GM19351 (cell line): ENCODE results near the gene SOX6.
"Not testable (repeated sequence)": the region's sequence is repeated elsewhere in the genome, so short reads cannot be mapped to it uniquely, and the experiment has no call there.

Experiments
- ATAC-seq: cut with Tn5 transposase; IDR thresholded peaks from one replicate; pipeline ENCODE4 v1.9.1; 2021; ENCODE audit warnings: mild to moderate bottlenecking, moderate library complexity; ENCODE audit not compliant: unreplicated experiment

SOX6 gene

GRCh38 chr11:16110886-16111285, 245.5 kb downstream of the SOX6 start:
- ATAC-seq: no peak

GRCh38 chr11:16099343-16099900, 256.9 kb downstream of the SOX6 start:
- no peak for ATAC-seq

- no peak for ATAC-seq
Observed at GRCh38 chr11:16098526-16099205, 257.7 kb downstream of the SOX6 start.

DNA sequence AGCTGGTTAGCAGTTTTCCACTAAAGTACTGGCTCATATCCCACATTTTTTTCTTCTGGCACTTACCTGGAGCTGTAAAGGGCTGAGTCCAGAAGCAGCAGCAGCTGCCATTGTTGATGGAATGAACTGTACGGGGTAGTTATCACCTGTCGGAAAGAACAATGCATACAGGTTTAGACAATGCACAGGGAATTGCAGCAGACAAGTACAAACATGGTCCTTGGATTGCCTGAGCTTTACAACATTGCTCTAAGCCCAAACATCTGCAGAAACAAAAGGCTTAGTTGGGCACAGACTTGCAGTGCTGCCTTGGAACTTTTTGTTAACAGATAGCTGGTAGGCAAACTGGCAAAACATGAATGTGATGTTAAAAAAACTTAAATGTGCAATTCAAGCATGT, 258.8 kb downstream of the SOX6 start:
- no peak for ATAC-seq

DNA sequence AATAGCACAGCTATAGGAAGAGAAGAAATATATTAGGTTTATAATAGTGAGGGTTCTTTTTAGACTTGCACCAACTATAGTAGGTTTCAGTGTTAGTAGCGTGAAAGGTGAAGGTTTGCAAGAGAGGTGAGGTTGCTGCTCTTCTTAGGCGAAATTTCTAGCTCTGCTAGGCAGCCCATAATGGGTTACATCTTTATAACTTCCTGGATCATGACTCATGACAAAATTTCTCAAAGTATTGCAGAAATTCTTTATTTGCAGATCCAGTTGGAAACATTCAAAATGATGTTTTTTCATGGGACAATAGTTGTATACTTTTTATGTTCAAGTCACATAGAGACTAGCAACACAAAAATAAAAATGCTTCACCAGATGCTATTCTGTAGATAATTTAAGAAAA, 260.0 kb downstream of the SOX6 start:
- ATAC-seq: no peak

DNA sequence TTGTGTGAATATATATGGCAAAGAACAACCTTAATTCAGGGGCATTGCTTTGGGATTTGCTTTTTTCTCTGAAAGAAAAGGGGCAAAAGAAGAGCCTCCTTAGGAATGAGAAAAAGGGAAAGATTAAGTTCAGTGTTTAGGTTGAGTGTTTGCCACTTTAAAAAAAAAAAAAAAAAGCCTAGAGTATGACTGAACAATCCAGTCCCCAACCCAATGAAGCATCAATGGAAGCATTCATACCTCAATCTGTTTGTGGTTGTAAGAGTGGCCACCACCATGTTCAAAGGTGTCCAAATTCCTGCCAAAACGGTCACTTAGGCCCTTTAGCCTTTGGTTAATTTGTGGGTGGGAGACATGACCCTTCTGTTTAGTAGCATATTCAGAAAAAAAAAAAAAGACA, 260.6 kb downstream of the SOX6 start:
- no peak for ATAC-seq

- no peak for ATAC-seq
Observed at GRCh38 chr11:16093889-16094653, 262.3 kb downstream of the SOX6 start.

- ATAC-seq: no peak
Observed at GRCh38 chr11:16091862-16092261, 264.5 kb downstream of the SOX6 start.

DNA sequence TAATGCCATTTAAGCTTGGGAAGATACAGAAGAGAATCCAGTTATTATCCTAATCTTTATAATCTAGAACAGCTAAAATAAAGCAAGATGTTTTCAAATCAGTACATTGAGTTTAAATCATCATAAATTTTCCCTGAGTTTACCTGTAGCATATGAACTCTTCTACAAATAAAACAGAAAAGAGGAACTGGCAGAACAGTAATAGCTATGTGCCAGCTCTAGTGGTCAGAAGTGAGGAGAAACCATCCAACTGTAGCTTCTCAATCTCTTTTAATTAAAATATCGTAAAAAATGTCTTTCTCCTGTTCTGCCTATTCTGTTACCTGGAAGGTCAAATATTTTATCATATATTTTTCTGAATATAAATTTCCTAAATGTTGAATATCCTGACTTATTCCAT, 266.9 kb downstream of the SOX6 start:
- no peak for ATAC-seq

DNA sequence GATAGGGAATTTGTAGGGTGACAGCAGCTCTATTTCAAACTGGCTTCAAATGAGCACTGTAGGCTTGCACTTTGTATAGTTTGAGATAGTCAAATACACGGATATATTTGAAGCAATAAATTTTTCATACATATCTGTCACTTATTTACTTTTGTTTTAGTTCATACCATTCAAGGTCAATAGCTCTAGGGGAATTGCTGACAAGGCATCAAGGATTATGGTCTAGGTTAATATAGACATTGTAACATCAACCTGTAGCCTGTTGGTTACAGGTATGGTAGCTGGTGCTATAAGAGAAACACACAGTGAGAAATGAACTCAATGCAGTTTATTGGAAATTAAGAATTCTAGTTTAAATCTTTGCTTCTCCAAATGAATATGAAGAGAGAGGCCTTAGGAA, 267.6 kb downstream of the SOX6 start:
- no peak for ATAC-seq

GRCh38 chr11:16087886-16088285, 268.5 kb downstream of the SOX6 start:
- no peak for ATAC-seq

GRCh38 chr11:16086229-16086819, 270.0 kb downstream of the SOX6 start:
- no peak for ATAC-seq

DNA sequence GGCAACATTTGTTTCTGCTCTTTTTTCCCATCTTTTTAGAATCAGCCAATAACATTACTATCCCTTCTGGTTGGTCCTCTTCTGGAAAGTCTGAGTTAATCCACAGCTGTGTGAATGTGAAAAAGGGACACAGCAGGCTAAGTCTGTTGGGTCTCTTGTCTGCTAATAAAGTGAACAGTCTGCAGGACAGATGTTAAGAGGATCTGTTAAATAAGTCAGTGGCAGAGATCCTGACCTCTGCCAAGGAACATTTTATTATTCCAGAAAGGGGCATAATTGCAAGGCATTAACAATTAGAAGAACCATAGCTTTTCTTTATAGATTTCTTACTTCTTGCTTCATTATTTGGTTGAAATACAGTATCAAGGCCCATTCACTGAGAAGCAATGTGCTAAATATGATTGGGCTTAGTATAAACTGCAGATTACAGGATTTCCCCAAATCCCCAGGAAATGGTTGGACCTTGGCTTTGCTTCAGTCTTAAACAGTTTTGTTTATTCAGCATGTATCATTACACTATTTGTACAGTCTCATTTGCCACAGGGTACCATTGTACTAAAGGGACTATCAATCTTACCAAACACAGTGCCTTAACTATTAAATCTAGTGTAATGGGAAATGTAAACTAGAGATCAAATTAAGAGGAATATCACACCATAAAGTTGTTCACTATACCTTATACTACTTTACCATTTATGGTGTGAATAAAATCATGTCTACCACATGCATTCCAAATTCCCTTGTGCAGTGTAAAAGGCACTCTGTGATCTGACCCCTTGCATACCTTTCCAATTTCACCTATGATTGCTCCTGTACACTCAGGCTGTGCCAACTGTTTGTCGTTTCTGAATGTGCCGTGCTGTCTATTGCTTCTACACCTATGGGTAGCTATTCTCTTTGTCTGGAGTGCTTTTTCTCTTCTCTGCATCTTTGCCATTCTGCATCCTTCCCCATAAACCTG, 274.0 kb downstream of the SOX6 start:
- ATAC-seq: no peak

- no peak for ATAC-seq
Observed at GRCh38 chr11:16081382-16082094, 274.8 kb downstream of the SOX6 start.

DNA sequence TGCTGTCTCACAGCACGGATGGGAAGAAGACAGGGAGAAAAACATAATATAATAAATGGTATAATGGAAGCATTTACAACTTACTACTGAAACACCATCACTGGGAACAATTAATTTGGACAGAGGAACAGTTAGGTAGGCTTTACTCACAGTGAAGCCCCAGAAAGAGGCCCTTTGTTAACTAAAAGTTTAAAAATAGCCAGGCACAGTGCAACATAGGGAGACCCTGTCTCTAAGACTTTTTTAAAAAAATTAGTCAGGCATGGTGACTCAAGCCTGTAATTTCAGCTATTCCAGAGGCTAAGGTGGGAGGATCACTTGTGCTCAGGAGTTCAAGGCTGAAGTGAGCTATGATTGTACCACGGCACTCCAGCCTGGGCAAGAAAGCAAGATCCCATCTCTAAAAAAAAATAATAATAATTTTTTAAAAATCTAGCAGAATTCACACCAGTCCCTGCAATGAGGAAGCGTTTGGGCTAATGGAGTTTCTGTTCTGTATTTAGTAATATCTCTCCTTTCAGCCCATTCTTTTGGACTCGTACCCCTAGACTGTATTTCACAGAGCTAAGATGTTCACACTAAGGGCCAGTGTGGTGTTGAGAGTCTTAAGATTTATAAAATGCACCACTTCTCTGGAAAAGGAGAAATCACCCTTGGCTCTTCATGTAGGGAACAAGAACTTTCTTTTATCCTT, 275.5 kb downstream of the SOX6 start:
- peak; percentile 55 for ATAC-seq

GRCh38 chr11:16078936-16079335, 277.4 kb downstream of the SOX6 start:
- ATAC-seq: no peak

DNA sequence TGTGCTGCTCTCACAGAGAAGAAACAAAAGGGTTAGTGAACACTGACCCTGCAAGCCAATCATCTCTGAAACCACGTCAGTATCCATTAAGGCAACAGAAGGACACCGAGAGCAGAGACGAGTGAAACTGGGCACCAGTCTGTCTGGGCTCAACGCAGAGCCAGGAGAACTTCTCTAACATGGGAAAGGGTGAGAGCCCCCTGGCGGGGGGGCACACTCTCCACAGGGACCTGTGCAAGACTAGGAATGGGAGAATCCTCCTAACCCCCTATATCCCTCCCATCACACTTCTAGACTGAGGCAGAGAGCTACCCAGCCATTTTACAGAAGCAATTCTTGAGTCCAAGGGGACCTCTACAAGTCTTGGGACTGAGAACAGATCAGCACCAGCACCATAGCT, 285.8 kb downstream of the SOX6 start:
- ATAC-seq: no peak

DNA sequence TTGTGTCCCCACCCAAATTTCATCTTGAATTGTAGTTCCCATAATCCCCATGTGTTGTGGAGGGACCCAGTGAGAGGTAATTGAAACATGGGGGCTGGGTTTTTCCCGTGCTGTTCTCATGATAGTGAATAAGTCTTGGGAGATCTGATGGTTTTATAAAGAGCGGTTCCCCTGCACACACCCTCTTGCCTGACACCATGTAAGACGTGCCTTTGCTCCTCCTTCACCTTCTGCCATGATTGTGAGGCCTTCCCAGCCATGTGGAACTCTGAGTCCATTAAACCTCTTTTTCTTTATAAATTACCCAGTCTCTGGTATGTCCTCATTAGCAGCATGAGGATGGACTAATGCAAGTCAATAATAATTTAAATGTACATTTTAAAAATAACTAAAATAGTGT, 289.1 kb downstream of the SOX6 start:
- not testable (repeated sequence) for ATAC-seq

GRCh38 chr11:16059332-16059731, 297.0 kb downstream of the SOX6 start:
- no peak for ATAC-seq

DNA sequence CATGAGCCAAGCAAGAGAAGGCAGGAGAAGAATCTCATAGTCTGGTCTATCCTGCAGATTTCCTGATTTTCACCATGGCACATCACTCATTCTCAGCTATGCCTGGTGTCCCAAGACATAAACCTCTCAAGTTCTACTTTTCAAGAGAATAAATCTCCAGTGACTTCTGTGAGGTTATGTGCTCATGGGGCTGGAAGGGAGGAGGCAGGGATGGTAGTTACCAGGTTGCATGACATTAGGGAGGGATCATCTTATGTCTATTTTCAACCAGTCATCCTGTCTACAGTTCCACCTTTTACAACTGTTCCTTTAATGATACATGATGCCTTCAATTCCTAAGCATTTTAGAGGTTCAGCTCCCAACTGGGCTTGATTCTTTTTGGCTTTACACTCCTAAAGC, 297.7 kb downstream of the SOX6 start:
- ATAC-seq: no peak
